ENCODE data around the gene PTPRS.

The PTPRS gene

GRCh38 chr19:5314012-5314906 is 26.4 kb downstream of the PTPRS start:
- no peak for TF ChIP-seq CTCF (IDR thresholded peaks at IDR 0.05; ENCODE audit: low read depth, low read length, missing control alignments)
- no peak for DNase-seq (ENCODE audit: low read depth)
- no peak overlapping the region for H3K4me3 ChIP-seq (ENCODE audit: low read depth, low read length)

DNA sequence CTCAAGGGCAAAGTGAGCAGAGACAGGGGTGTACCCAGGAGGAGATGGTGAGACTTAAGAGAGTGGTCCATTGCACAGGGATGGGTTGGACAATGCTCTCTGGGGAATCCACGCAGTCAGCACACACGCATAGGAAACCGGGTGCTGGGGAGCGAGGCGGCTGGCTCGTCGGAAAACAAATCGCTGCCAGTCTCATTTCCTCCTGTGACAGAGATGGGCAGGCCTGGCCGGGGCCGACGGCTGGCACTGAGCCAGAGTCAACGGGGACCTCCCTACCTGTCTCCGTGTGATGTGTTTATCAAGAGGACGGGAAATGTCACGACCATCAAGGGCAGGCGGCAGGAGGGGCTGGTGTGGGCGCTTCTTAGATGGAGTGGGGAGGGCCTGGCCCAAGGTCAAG is 27.3 kb downstream of the PTPRS start:
- H3K4me3 ChIP-seq (ENCODE audit: low read depth, low read length): no peak overlapping the region
- DNase-seq (ENCODE audit: low read depth): no peak
- no peak for TF ChIP-seq CTCF (IDR thresholded peaks at IDR 0.05; ENCODE audit: low read depth, low read length, missing control alignments)

GRCh38 chr19:5312058-5312457 is 28.6 kb downstream of the PTPRS start:
- H3K4me3 ChIP-seq (ENCODE audit: low read depth, low read length): no peak overlapping the region
- TF ChIP-seq CTCF (IDR thresholded peaks at IDR 0.05; ENCODE audit: low read depth, low read length, missing control alignments): no peak
- no peak for DNase-seq (ENCODE audit: low read depth)

- DNase-seq (ENCODE audit: low read depth): no peak
- no peak for TF ChIP-seq CTCF (IDR thresholded peaks at IDR 0.05; ENCODE audit: low read depth, low read length, missing control alignments)
- H3K4me3 ChIP-seq (ENCODE audit: low read depth, low read length): no peak overlapping the region
These were observed 31.0 kb downstream of the PTPRS start for GRCh38 chr19:5309438-5310204.

DNA sequence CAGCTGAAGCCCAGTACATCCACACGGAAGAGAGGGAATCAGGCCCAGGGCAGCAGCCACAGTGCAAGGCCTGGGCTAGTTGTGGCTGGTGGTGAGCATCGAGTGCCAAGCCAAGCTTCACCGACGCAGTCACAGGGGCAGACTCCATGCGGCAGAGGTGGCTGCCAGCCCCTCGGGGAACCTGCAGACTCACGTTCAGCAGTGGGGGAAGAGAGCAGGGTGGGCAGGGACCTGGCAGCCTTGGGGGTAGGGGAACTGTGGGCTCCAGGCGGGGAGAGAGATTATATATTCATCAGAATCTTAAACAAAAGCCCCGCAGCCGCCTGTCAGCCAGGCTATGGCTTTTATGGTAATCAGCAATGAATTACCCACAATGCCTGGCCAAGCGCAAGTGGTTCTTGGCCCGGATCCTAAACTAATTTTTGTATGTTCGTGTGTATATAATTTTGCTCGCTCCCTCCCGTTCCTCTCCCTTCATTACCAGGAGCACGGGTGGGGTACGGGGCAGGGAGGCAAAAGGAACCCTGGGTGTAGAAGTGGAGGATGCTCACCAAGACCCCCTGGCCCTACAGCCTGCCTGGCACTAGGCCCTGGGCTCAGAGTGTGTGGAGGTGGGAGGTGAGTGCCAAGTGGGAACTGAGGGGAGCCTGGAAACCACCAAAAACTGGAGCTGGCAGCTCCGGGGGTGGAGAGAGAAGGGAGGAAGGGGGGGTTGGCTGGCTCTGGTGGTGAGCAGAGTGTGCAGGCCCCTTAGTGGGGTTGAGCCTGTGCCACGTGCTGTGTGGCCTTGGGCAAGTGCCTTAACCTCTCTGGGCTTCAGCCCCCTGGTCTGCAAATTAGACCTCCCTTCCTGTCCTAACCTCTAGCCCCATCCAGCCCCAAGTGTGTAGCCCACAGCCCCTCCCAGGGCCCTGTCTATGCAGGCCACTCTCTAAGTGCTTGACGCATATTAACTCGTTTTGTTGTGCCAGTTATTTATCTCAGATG is 31.9 kb downstream of the PTPRS start:
- TF ChIP-seq CTCF (IDR thresholded peaks at IDR 0.05; ENCODE audit: low read depth, low read length, missing control alignments): no peak
- DNase-seq (ENCODE audit: low read depth): no peak
- no peak overlapping the region for H3K4me3 ChIP-seq (ENCODE audit: low read depth, low read length)

GRCh38 chr19:5307655-5308054 is 33.0 kb downstream of the PTPRS start:
- H3K4me3 ChIP-seq (ENCODE audit: low read depth, low read length): no peak overlapping the region
- no peak for TF ChIP-seq CTCF (IDR thresholded peaks at IDR 0.05; ENCODE audit: low read depth, low read length, missing control alignments)

More at GRCh38 chr19:5307655-5308054, 33.0 kb downstream of the PTPRS start:
- no peak for DNase-seq (ENCODE audit: low read depth)
